ENCODE results near the gene BBX. TPM values are rescaled to one million over a fixed set of nuclear protein-coding genes. Genes with fewer than 3 reads are reported as not detected.

Gene BBX
- total and polyA plus RNA-seq, 2 of the 4 experiments (the other 2 are of a cell fraction) = 13.6 to 107 TPM

- in situ Hi-C loops (cut with MboI; ENCODE audit: low sequenced_read_pairs) (no loop called here), dilution Hi-C loops (cut with HindIII; ENCODE audit: low sequenced_read_pairs, unreplicated experiment) (no loop called here), intact Hi-C loops (cut with micrococcal nuclease) (no loop called here)
- Histone ChIP-seq H2BK20ac (ENCODE audit: low read depth, low read length) (no peak overlapping the region), H3K36me3 (ENCODE audit: control insufficient read depth, insufficient read depth, low read length) (peaks cover 1% of the 10 kb centered on the region; the same call in 1 of the 2 replicates), H4K5ac (ENCODE audit: low read depth, low read length) (no peak overlapping the region), H3K79me1 (ENCODE audit: low read depth in 1 of 2, low read length in 2 of 2) (no peaks in the 10 kb centered on the region), H3K4me1 (ENCODE audit: control insufficient read depth, insufficient read depth, low read length) (no peaks in the 10 kb centered on the region), H3K9me1 (ENCODE audit: insufficient read depth, low read length) (no peaks in the 10 kb centered on the region; the same call in 1 of the 2 replicates), H3K4me3 (ENCODE audit: insufficient read depth, low read depth, low read length) (no peak overlapping the region), H4K91ac (ENCODE audit: insufficient read depth, low read depth, low read length) (no peak overlapping the region), H3K4ac (ENCODE audit: low read depth, low read length) (no peak overlapping the region), H3K27me3 (ENCODE audit: control insufficient read depth, insufficient read depth, low read length) (no peaks in the 10 kb centered on the region), H3K9me3 (ENCODE audit: control insufficient read depth, insufficient read depth, low read length) (no peaks in the 10 kb centered on the region), H3K18ac (ENCODE audit: low read depth, low read length) (no peak overlapping the region), H3K9ac (ENCODE audit: low read depth, low read length) (no peak overlapping the region), H3K4me2 (ENCODE audit: low read depth, low read length) (no peak overlapping the region), H2AFZ (replicated peaks; ENCODE audit: low read length, poor library complexity) (no peak overlapping the region), H2BK5ac (ENCODE audit: low read depth, low read length, poor library complexity, severe bottlenecking) (no peak overlapping the region), H3K23ac (ENCODE audit: low read depth, low read length) (no peak overlapping the region), H2AK9ac (replicated peaks; ENCODE audit: low read depth, low read length, poor library complexity) (no peak overlapping the region), H2BK120ac (ENCODE audit: low read depth, low read length) (no peak overlapping the region), H2AK5ac (ENCODE audit: low read depth, low read length) (no peak overlapping the region), H4K20me1 (ENCODE audit: insufficient read depth, low read length) (no peaks in the 10 kb centered on the region), H3K27ac (ENCODE audit: insufficient read depth, low read length) (no peak overlapping the region), H4K8ac (ENCODE audit: low read depth in 2 of 2, low read length in 2 of 2) (no peak overlapping the region), H3K14ac (replicated peaks; ENCODE audit: low read depth, low read length) (no peak overlapping the region), H3K56ac (ENCODE audit: extremely low read depth, insufficient read depth, low read length) (no peak overlapping the region), H2BK15ac (ENCODE audit: low read depth, low read length) (no peak overlapping the region)
- ChIA-PET POLR2A (ENCODE audit: unreplicated experiment) (no interaction called here), CTCF (no interaction called here)
- ATAC-seq (ENCODE audit: low read depth) = no peak
- no peak for DNase-seq
- WGBS, 2 experiments (ENCODE audit: extremely low coverage in 2 of 2, insufficient read length in 1 of 2) = 33% methylated on average over 1 of the region's 2 CpGs; no CpG with 5 or more reads in 1 of the 2 experiments
- no peak for TF ChIP-seq POLR2A (IDR thresholded peaks at IDR 0.05; ENCODE audit: low read depth, low read length)
- no peak for TF ChIP-seq RCOR1 (IDR thresholded peaks at IDR 0.05; ENCODE audit: insufficient replicate concordance, low read length)
- no peak for TF ChIP-seq USF2 (IDR thresholded peaks at IDR 0.05; ENCODE audit: low read depth, low read length)
- no peak for TF ChIP-seq MAZ (IDR thresholded peaks at IDR 0.05; ENCODE audit: borderline replicate concordance, low read depth, low read length)
- no peak for TF ChIP-seq MAFK (IDR thresholded peaks at IDR 0.05; ENCODE audit: low read depth, low read length)
- no peak for TF ChIP-seq RFX5 (IDR thresholded peaks at IDR 0.05; ENCODE audit: low read depth, low read length)
- TF ChIP-seq CEBPB (IDR thresholded peaks at IDR 0.05; ENCODE audit: low read depth, low read length) = no peak
- TF ChIP-seq NFE2L2 (IDR thresholded peaks at IDR 0.05; ENCODE audit: low read depth, low read length) = no peak
- no peak for TF ChIP-seq FOS (IDR thresholded peaks at IDR 0.05; ENCODE audit: low read depth, low read length)
- no peak for TF ChIP-seq RAD21 (IDR thresholded peaks at IDR 0.05; ENCODE audit: low read length)
- TF ChIP-seq ELK1 (IDR thresholded peaks at IDR 0.05; ENCODE audit: borderline replicate concordance, low read depth, low read length) = no peak
- TF ChIP-seq SMC3 (IDR thresholded peaks at IDR 0.05; ENCODE audit: low read depth, low read length) = no peak
- no peak for TF ChIP-seq MXI1 (IDR thresholded peaks at IDR 0.05; ENCODE audit: borderline replicate concordance, low read depth, low read length)
- no peak for TF ChIP-seq CHD1 (IDR thresholded peaks at IDR 0.05; ENCODE audit: low read depth, low read length)
- TF ChIP-seq CTCF (conservative IDR thresholded peaks at IDR 0.05; ENCODE audit: low read depth, low read length) = no peak
- no peak for TF ChIP-seq BHLHE40 (IDR thresholded peaks at IDR 0.05; ENCODE audit: low read depth, low read length)
- no TSS peak for BruUV-seq (replicated peaks)
Observed at GRCh38 chr3:107761391-107761790, 238.6 kb downstream of the BBX start.

All from IMR-90 (cell line).